ENCODE data around the gene RRAGC. TPM values are rescaled to one million over a fixed set of nuclear protein-coding genes. Genes with fewer than 3 reads are reported as not detected.

Gene RRAGC
- total and polyA plus RNA-seq, 7 donors = 11.6 to 29.3 (median 15.7) TPM

DNA sequence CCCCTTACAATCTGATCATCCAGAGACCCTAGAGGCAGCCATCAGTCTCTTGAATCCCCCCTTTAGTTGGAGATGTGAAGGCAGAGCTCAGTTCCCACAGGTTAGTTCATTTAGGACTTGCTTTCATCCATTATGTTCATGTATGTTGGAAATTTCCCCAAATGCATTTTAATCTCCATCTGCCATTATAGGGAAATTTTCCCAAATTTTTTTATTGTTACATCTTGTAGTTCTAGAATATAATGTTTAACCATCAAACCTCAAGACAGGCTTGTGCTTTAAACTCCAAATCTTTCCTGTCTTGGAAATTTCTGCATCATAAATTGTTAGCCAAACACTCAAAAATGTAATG, 68.4 kb downstream of the RRAGC start:
- no peak overlapping the region for H3K4me3 ChIP-seq
- no peaks in the 10 kb centered on the region for H3K36me3 ChIP-seq (ENCODE audit: insufficient read depth in 1 of 2, low read depth in 1 of 2)
- H3K27ac ChIP-seq = no peak overlapping the region
- H3K27me3 ChIP-seq (ENCODE audit: insufficient read depth in 3 of 3, low read length in 2 of 3) = peaks cover 0 to 45% (median 2%) of the 10 kb centered on the region in 3 donors
- no peak for TF ChIP-seq CTCF (IDR thresholded peaks at IDR 0.05)
- peaks cover 12% of the 10 kb centered on the region for H3K9me3 ChIP-seq
- no peak for ATAC-seq
- no peaks in the 10 kb centered on the region for H3K4me1 ChIP-seq
- no peak for DNase-seq
- intact Hi-C loops (cut with DNase I) = no loop called here

DNA sequence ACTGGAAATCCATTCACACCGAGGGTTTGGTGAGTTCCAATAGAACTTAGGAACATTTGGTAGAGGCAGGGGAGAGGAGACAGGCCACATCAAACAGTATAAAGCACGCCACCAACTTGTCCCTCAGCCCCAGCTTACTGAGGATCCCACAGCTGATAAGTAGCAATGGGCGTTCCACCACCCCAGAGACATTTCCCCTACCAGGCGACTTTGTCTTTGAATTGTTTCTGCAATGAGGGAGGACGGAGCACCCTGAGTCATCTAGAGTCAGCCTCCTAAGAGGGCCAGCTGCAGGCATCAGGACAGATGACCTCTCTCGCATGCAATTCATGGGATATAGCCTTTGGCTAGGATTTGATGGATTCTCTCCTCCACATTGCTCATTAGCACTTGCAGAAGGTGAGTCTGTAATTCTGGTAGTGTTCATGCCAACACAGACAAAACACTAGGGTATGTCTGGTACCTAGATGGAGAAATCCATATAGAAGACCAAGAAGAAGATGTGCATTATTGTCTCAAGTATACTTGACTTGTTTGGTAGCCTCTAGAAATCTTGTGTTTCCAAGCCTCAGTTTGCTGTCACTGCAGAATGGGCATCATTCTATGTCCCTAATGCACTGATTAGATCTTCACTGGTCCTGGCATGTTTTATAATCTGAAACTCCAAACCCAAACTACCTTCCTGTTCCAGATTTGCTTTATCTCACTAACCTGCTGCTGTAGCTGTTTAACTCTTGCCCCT, 69.0 kb downstream of the RRAGC start:
- no peak for ATAC-seq
- H3K27ac ChIP-seq = no peak overlapping the region
- no peak for TF ChIP-seq CTCF (IDR thresholded peaks at IDR 0.05)
- peaks cover 0 to 49% (median 2%) of the 10 kb centered on the region in 3 donors for H3K27me3 ChIP-seq (ENCODE audit: insufficient read depth in 3 of 3, low read length in 2 of 3)
- no peak overlapping the region for H3K4me3 ChIP-seq
- H3K9me3 ChIP-seq = peaks cover 12% of the 10 kb centered on the region
- H3K36me3 ChIP-seq (ENCODE audit: insufficient read depth in 1 of 2, low read depth in 1 of 2) = no peaks in the 10 kb centered on the region
- no peak for DNase-seq
- intact Hi-C loops (cut with DNase I) = no loop called here
- WGBS, 3 donors = 81 to 86% (median 82%) methylated on average over 6 of the region's 6 CpGs
- no peaks in the 10 kb centered on the region for H3K4me1 ChIP-seq

- ATAC-seq = no peak
- intact Hi-C loops (cut with DNase I) = no loop called here
- no peaks in the 10 kb centered on the region for H3K4me1 ChIP-seq
- no peak overlapping the region for H3K27ac ChIP-seq
- TF ChIP-seq CTCF (IDR thresholded peaks at IDR 0.05) = no peak
- H3K27me3 ChIP-seq (ENCODE audit: insufficient read depth in 3 of 3, low read length in 2 of 3) = peaks cover 0 to 58% (median 5%) of the 10 kb centered on the region in 3 donors
- H3K36me3 ChIP-seq (ENCODE audit: insufficient read depth in 1 of 2, low read depth in 1 of 2) = no peaks in the 10 kb centered on the region
- H3K9me3 ChIP-seq = peaks cover 12% of the 10 kb centered on the region
- no peak overlapping the region for H3K4me3 ChIP-seq
- no peak for DNase-seq
- 33 to 44% (median 35%) methylated on average over 5 of the region's 5 CpGs for WGBS, 3 donors
These were observed 69.9 kb downstream of the RRAGC start for GRCh38 chr1:38789498-38790169.

DNA sequence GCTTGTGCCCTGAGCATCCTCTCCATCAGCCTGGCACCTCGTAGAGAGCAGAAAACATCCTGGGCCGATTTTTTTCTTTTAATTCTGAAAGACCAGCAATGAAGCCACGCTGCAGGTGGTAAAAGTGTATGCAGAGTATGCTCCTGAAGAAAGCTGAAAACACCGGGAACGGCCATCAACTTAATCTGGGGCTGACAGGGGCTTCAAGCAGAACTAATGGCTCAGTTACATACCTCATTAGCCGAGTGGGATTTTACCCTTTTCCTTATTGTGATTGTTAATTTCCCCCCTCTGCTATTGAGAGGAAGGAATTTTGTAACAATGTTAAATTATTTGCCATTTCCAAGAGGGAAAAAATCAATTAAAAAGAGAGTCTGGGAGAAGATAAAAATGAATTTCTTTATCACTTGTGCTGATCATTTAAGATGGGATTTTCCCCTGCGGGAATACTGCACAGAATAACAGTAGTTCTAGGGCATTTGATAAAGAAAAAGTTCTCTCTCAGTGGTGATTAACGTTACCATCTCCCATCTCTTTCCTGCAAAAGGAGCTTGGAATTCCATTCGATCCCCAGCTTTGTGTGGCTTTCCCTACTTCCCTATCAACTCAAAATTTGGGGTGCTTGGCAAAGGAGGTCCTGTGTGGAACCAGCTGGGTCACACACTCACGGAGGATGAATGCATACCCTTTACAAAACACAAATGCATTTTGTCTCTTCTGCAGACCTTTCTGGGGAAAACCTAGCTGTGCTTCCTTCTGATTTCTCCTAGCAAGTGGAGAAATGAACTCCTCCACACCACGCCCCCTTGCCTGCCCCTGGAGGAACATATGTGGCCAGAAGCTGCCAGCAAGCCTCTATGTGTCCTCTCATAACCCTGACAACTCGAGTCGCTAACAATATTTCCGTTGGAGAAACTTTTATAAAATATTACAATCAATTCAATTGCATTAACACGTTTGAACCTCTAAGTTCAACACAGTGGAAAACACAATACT, 70.9 kb downstream of the RRAGC start:
- Histone ChIP-seq H3K4me3 (no peak overlapping the region), H3K27ac (no peak overlapping the region), H3K36me3 (ENCODE audit: insufficient read depth in 1 of 2, low read depth in 1 of 2) (no peaks in the 10 kb centered on the region), H3K4me1 (no peaks in the 10 kb centered on the region), H3K9me3 (peaks cover 12% of the 10 kb centered on the region), H3K27me3 (ENCODE audit: insufficient read depth in 3 of 3, low read length in 2 of 3) (peaks cover 0 to 68% (median 9%) of the 10 kb centered on the region in 3 donors)
- ATAC-seq (no peak), DNase-seq (no peak)
- intact Hi-C loops (cut with DNase I) = no loop called here
- TF ChIP-seq CTCF (IDR thresholded peaks at IDR 0.05) = no peak
- WGBS, 3 donors = 28 to 30% (median 29%) methylated on average over 15 of the region's 15 CpGs

Other genes with a start within 250 kb of the RRAGC start
- gene MYCBP, start 13.6 kb upstream of the RRAGC start, total RNA-seq = 10 to 100 TPM in 2 of 4 donors, 1 to 10 TPM in 2; 6.6 to 21.4 (median 10.5) TPM
- 10 to 100 TPM in 2 of 3 donors, 1 to 10 TPM in 1; 7.2 to 27.9 (median 11.7) TPM for gene MYCBP, start 13.6 kb upstream of the RRAGC start, polyA plus RNA-seq
- gene GJA9, start 21.8 kb upstream of the RRAGC start, total RNA-seq = not detected
- not detected for gene GJA9, start 21.8 kb upstream of the RRAGC start, polyA plus RNA-seq
- not detected for gene RHBDL2, start 82.1 kb upstream of the RRAGC start, total RNA-seq
- under 1 TPM; 0.09 to 0.31 (median 0.16) TPM for gene RHBDL2, start 82.1 kb upstream of the RRAGC start, polyA plus RNA-seq
- 10 to 100 TPM; 20.0 to 41.7 (median 35.0) TPM for gene AKIRIN1, start 131.5 kb upstream of the RRAGC start, total RNA-seq
- 10 to 100 TPM; 27.6 to 65.3 (median 32.8) TPM for gene AKIRIN1, start 131.5 kb upstream of the RRAGC start, polyA plus RNA-seq
- gene NDUFS5, start 166.6 kb upstream of the RRAGC start, total RNA-seq = 100 to 1,000 TPM; 276 to 407 (median 350) TPM
- 100 to 1,000 TPM; 629 to 910 (median 836) TPM for gene NDUFS5, start 166.6 kb upstream of the RRAGC start, polyA plus RNA-seq